Vagina (tissue), 2 donors: ENCODE measurements around the gene SFXN2.

Source experiments
- CTCF ChIP-seq, 3 experiments: fragments of 450-650 bp in 2 of 3; fragments of 200-600 bp in 1 of 3; sonication (generic) in 1 of 3; IDR thresholded peaks; one replicate each; pipeline ENCODE4 v1.5.1; 2017 to 2019; ENCODE audit warnings: antibody characterized with exemption in 3 of 3, mild to moderate bottlenecking in 2 of 3, moderate library complexity in 2 of 3
- POLR2A ChIP-seq, 2 donors: fragments of 450-650 bp; IDR thresholded peaks; one replicate each; pipeline ENCODE4 v1.6.1; 2017; ENCODE audit warnings: antibody characterized with exemption in 2 of 2, mild to moderate bottlenecking in 2 of 2, moderate library complexity in 2 of 2

DNA sequence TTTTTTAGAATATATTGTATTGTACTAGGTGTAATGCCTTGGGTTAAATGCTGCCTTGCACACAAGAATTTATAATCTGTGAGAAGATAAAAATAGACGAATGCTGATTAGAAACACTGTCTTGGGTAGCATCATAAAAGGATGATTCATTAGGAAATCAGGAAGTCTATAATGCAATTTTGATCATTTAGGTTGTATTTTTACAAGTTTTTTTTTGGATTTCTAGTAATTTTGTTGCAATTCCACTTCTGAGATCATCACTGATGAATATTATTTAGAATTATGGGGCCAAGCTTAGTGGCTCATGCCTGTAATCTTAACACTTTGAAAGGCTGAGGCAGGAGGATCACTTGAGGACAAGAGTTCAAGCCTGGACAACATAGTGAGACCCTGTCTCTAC lies 58.9 kb downstream of the SFXN2 start:
- TF ChIP-seq CTCF (IDR thresholded peaks at IDR 0.05): no peak
- TF ChIP-seq POLR2A (IDR thresholded peaks at IDR 0.05): no peak
